Parathyroid adenoma (tissue), 2 donors: ENCODE data around the gene SNAI3.

Experiments used
- H2AFZ ChIP-seq: fragments of 300-600 bp; sonication (generic); one replicate; pipeline ENCODE4 v1.7.0; 2017; ENCODE audit warnings: antibody characterized with exemption, mild to moderate bottlenecking
- H3K27ac ChIP-seq: fragments of 300-600 bp; sonication (generic); one replicate; pipeline ENCODE4 v1.7.0; 2017
- H3K27me3 ChIP-seq: fragments of 300-600 bp; sonication (generic); one replicate; pipeline ENCODE4 v1.7.0; 2017; ENCODE audit warnings: low read length; ENCODE audit not compliant: control insufficient read depth, insufficient read depth
- H3K36me3 ChIP-seq: fragments of 300-600 bp; sonication (generic); one replicate; pipeline ENCODE4 v1.7.0; 2017; ENCODE audit warnings: low read length; ENCODE audit not compliant: control insufficient read depth, insufficient read depth
- H3K4me1 ChIP-seq: fragments of 300-600 bp; sonication (generic); one replicate; pipeline ENCODE4 v1.7.0; 2017; ENCODE audit warnings: control low read depth
- H3K4me2 ChIP-seq: fragments of 300-600 bp; sonication (generic); one replicate; pipeline ENCODE4 v1.7.0; 2017; ENCODE audit warnings: low read length
- H3K4me3 ChIP-seq: fragments of 300-600 bp; sonication (generic); one replicate; pipeline ENCODE4 v1.7.0; 2017; ENCODE audit warnings: low read depth, low read length
- H3K79me2 ChIP-seq: fragments of 300-600 bp; sonication (generic); one replicate; pipeline ENCODE4 v1.7.0; 2017; ENCODE audit warnings: control low read depth
- H3K9ac ChIP-seq: fragments of 300-600 bp; sonication (generic); one replicate; pipeline ENCODE4 v1.7.0; 2017; ENCODE audit warnings: mild to moderate bottlenecking
- H3K9me3 ChIP-seq: fragments of 300-600 bp; sonication (generic); one replicate; pipeline ENCODE4 v1.7.0; 2017; ENCODE audit warnings: low read length; ENCODE audit not compliant: control insufficient read depth
- TF ChIP-seq, protein P1 (sequence below): fragments of 300-600 bp; sonication (generic); IDR thresholded peaks from one replicate; pipeline ENCODE4 v1.7.0; 2017; ENCODE audit warnings: antibody characterized with exemption, mild to moderate bottlenecking
- donor health status: primary hyperparathyroidism.

Gene SNAI3

DNA sequence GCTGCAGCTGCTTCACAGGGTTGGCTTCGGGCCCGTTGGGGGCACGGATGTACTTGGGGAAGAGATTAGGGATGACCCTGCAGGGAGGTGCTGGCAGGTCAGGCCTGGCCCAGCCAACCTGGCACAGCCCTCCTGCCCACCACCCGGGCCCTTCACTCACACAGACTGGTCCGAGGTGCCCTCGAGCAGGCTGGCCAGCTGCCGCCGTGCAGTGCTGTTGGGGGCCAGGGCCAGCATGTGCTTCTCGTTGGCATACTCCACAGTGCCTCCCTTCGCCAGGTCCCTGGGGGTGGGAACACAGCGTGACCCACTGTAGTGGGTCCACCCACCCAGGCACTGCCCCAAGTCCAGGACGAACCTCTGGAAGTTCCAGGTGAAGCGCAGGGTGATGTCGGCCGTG, 29.9 kb upstream of the SNAI3 start:
- no peaks in the 10 kb centered on the region for H3K4me1 ChIP-seq
- H3K27ac ChIP-seq = no peak overlapping the region
- H3K79me2 ChIP-seq = no peaks in the 10 kb centered on the region
- no peak overlapping the region for H3K4me2 ChIP-seq
- TF ChIP-seq, protein P1, sequence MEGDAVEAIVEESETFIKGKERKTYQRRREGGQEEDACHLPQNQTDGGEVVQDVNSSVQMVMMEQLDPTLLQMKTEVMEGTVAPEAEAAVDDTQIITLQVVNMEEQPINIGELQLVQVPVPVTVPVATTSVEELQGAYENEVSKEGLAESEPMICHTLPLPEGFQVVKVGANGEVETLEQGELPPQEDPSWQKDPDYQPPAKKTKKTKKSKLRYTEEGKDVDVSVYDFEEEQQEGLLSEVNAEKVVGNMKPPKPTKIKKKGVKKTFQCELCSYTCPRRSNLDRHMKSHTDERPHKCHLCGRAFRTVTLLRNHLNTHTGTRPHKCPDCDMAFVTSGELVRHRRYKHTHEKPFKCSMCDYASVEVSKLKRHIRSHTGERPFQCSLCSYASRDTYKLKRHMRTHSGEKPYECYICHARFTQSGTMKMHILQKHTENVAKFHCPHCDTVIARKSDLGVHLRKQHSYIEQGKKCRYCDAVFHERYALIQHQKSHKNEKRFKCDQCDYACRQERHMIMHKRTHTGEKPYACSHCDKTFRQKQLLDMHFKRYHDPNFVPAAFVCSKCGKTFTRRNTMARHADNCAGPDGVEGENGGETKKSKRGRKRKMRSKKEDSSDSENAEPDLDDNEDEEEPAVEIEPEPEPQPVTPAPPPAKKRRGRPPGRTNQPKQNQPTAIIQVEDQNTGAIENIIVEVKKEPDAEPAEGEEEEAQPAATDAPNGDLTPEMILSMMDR = no peak
- H3K27me3 ChIP-seq = no peaks in the 10 kb centered on the region
- H3K9ac ChIP-seq = no peak overlapping the region
- H3K9me3 ChIP-seq = no peaks in the 10 kb centered on the region
- H2AFZ ChIP-seq = no peak overlapping the region
- H3K36me3 ChIP-seq = no peaks in the 10 kb centered on the region
- H3K4me3 ChIP-seq = no peak overlapping the region

DNA sequence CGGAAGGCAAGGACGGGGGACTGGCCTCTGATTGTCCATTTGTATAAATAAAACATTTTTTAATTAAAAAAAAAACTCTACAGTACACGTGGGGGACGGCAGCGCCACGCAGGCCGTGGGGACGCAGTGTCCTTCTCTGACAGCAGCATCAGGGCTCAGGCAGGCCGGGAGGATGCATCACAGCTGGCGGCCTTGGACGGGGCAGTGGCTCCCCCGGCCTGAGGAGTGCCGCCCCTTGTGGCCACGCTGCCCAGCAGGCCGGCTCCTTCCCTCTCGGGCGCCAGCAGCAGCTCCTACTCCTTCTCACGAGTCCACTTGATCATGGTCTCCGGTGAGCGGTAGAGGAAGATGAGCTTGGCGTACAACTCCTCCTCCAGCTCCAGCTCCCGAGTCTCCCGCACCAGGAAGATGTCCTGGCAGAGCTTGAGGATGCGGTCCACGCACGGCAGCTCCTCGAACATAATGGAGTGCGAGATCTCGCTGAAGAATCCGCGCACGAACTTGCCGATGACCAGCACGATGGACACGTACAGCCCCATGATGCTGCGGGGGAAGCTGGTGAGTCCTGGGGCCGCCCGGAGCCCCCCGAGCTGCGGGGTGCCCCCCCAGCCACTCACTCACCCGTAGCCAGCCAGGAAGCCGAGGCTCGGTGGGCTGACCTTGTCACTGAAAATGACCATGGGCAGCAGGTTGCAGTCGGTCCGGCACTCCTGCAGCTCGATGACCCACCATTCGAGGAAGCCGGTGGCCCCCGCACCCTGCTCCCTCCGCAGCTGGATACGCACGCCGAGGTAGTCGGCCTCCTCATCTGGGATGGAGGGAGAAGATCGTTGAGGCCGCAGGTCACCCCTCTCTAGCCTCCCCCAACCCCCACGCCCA, 29.2 kb upstream of the SNAI3 start:
- Histone ChIP-seq H3K27ac (no peak overlapping the region), H3K79me2 (no peaks in the 10 kb centered on the region), H3K27me3 (no peaks in the 10 kb centered on the region), H3K9me3 (no peaks in the 10 kb centered on the region), H3K4me2 (no peak overlapping the region), H3K4me1 (no peaks in the 10 kb centered on the region), H2AFZ (no peak overlapping the region), H3K9ac (no peak overlapping the region), H3K36me3 (no peaks in the 10 kb centered on the region), H3K4me3 (no peak overlapping the region)
- TF ChIP-seq, protein P1 = no peak

DNA sequence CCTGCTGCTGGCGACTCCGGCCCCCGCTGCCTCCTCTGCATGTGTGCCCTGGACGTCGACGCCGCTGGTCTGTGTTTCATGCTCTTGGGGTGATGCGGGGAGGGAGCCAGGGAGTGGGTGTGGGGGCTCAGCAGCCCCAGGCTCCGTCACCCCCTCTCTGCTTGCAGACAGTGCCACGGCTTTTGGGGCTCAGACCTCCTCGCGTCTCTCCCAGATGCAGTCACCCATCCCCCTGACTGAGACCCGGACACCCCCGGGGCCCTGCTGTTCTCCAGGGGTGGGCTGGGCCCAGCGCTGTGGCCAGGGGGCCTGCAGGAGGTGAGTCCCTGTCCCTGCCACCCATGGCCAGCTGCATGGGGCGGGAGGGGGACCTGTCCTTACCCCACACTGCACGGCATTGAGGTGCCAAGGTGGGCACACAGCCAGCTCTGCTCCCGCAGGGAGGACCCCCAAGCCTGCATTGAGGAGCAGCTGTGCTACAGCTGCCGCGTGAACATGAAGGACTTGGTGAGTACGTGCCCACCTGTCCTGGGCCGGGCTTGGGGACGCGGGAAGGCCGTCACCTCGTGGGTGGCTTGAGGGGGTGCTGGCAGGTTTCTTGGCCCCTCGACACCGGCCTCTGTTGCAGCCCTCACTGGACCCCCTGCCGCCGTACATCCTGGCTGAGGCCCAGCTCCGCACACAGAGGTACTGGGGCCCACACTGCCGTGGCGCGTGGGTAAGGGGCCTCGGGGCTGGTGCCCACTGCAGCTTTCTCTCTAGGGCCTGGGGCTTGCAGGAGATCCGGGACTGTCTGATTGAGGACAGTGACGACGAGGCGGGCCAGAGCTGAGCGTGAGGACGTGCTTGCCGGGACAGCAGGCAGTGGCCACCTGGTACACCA, 28.4 kb upstream of the SNAI3 start:
- Histone ChIP-seq H3K4me1 (no peaks in the 10 kb centered on the region), H3K4me3 (no peak overlapping the region), H3K4me2 (no peak overlapping the region), H3K9ac (no peak overlapping the region), H3K79me2 (no peaks in the 10 kb centered on the region), H3K36me3 (no peaks in the 10 kb centered on the region), H3K27ac (no peak overlapping the region), H3K27me3 (no peaks in the 10 kb centered on the region), H2AFZ (no peak overlapping the region), H3K9me3 (no peaks in the 10 kb centered on the region)
- TF ChIP-seq, protein P1 = no peak

DNA sequence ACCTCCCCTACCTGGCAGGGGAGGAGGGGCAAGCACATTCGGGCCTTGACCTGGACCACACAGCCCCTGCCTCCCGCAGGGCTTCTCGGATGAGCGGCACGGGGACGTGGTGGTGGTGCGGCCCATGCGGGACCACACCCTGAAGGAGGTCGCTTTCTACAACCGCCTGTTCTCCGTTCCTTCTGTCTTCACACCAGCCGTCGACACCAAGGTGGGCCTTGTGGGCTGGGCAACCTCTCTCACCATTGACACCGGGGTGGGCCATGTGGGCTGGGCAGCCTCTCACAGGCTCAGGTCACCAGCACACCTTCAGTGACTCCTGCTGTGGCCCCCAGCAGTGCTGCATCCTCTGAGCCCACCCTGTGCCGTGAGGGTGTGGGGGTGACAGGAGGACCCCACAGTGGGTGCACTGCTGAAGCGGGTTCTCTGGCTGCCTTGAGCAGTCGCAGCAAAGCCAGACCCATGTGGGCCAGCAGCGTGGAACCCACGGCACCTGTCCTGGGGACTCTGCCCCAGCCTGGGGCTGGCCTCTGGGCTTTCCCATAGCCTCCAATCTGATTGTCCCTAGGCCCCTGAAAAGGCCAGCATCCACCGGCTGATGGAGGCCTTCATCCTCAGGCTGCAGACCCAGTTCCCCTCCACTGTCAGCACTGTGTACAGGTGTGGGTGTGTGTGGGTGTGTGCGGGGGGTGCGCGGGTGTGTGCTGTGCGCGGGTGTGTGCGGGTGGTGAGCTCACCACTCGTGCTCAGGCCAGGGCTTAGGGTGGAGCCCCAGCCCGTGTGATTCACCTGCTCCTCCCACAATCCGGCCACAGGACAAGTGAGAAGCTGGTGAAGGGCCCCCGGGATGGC, 27.5 kb upstream of the SNAI3 start:
- Histone ChIP-seq H3K36me3 (no peaks in the 10 kb centered on the region), H3K9me3 (no peaks in the 10 kb centered on the region), H3K79me2 (no peaks in the 10 kb centered on the region), H3K4me2 (no peak overlapping the region), H3K9ac (no peak overlapping the region), H3K27me3 (no peaks in the 10 kb centered on the region), H3K4me1 (no peaks in the 10 kb centered on the region), H3K4me3 (no peak overlapping the region), H3K27ac (no peak overlapping the region), H2AFZ (no peak overlapping the region)
- TF ChIP-seq, protein P1 = no peak
